Muscle layer of duodenum (tissue), 2 donors: ENCODE data around the gene CDKN2B-AS1.

Experiments used
- H3K27ac ChIP-seq: one replicate; pipeline ENCODE4 v1.7.0; 2013; ENCODE audit warnings: mild to moderate bottlenecking, low read length
- H3K27me3 ChIP-seq: one replicate; pipeline ENCODE4 v1.7.0; 2013; ENCODE audit warnings: low read depth, mild to moderate bottlenecking, control low read depth, low read length
- H3K36me3 ChIP-seq, 2 donors: one replicate each; pipeline ENCODE4 v1.7.0; 2013; ENCODE audit warnings: low read length in 2 of 2, control low read depth in 1 of 2, mild to moderate bottlenecking in 1 of 2; ENCODE audit not compliant: insufficient read depth in 2 of 2, control insufficient read depth in 1 of 2
- H3K4me1 ChIP-seq, 2 donors: one replicate each; pipeline ENCODE4 v1.7.0; 2013; ENCODE audit warnings: low read length in 2 of 2, mild to moderate bottlenecking in 2 of 2, control low read depth in 1 of 2, moderate library complexity in 1 of 2; ENCODE audit not compliant: insufficient read depth in 2 of 2, control insufficient read depth in 1 of 2
- H3K4me3 ChIP-seq, 2 donors: one replicate each; pipeline ENCODE4 v1.7.0; 2013; ENCODE audit warnings: low read length in 2 of 2, low read depth in 1 of 2, mild to moderate bottlenecking in 1 of 2
- H3K9me3 ChIP-seq, 2 donors: one replicate each; pipeline ENCODE4 v1.7.0; 2013; ENCODE audit warnings: low read length in 2 of 2, control low read depth in 1 of 2, mild to moderate bottlenecking in 1 of 2; ENCODE audit not compliant: control insufficient read depth in 1 of 2
- donor health status: healthy.

CDKN2B-AS1 gene

DNA sequence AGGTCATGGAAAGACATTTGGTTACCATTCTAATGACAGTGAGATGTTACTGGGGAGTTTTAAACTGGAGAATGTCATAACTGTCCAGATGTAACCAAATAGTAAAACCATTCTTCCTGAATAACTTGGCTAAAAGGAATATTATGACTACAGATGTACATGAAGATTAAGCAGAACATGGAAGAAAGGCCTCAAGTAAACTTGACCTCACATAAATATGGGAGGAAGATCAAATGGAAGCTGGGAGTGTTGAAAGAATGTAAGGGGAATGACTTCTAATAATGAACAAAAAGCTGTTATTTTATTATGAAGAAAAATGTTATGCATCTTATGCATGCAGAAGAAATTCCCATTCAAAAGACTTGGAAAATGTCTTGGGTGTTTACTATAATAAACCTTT, 122.2 kb downstream of the CDKN2B-AS1 start:
- H3K4me1 ChIP-seq, result peaks cover 0 to 8% of the 10 kb centered on the region in 2 donors
- no peaks in the 10 kb centered on the region for H3K9me3 ChIP-seq
- H3K27ac ChIP-seq, result no peak overlapping the region
- no peak overlapping the region for H3K4me3 ChIP-seq
- H3K36me3 ChIP-seq, result no peaks in the 10 kb centered on the region
- no peaks in the 10 kb centered on the region for H3K27me3 ChIP-seq

GRCh38 chr9:22117511-22118384, 123.2 kb downstream of the CDKN2B-AS1 start:
- Histone ChIP-seq H3K4me3 (no peak overlapping the region), H3K27ac (peak overlapping the region; percentile 65), H3K36me3 (no peaks in the 10 kb centered on the region), H3K27me3 (no peaks in the 10 kb centered on the region), H3K9me3 (no peaks in the 10 kb centered on the region), H3K4me1 (peaks cover 0 to 8% of the 10 kb centered on the region in 2 donors)

GRCh38 chr9:22118810-22119521, 124.4 kb downstream of the CDKN2B-AS1 start:
- Histone ChIP-seq H3K36me3 (no peaks in the 10 kb centered on the region), H3K9me3 (peaks cover 0 to 8% of the 10 kb centered on the region in 2 donors), H3K27me3 (no peaks in the 10 kb centered on the region), H3K4me1 (peaks cover 0 to 8% of the 10 kb centered on the region in 2 donors), H3K4me3 (no peak overlapping the region), H3K27ac (peak overlapping the region; percentile 65)

DNA sequence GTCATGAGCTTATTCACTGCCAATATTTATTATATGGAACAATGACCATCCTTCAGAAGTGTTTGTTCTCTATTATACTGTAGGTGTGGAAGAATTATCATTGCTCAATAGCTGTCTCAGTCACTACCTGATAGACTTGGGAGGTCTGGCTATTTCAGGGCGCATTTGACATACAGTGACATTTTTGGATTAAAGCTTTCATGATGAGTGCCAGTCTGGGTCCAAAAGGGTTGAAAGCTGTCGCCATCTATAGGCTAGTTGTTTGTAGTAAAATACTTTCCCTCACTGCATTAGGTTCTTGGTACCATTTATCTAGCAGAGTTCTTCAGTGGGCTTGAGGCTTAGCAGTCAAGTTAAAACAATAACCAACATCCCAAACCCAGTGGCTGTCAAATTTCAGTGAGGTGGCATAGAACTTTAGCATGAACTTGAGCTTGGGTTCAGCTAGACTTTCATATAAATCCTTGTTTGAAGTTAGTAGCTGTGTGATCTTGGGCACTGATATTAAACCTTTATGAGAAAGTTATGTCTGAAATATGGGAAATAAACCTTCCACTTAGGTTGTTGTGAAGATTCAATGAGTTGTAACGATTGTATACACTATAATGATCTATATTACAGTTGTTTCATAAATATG, 125.0 kb downstream of the CDKN2B-AS1 start:
- no peaks in the 10 kb centered on the region for H3K36me3 ChIP-seq
- H3K9me3 ChIP-seq, result peaks cover 0 to 8% of the 10 kb centered on the region in 2 donors
- H3K27ac ChIP-seq, result no peak overlapping the region
- peaks cover 0 to 8% of the 10 kb centered on the region in 2 donors for H3K4me1 ChIP-seq
- H3K27me3 ChIP-seq, result no peaks in the 10 kb centered on the region
- H3K4me3 ChIP-seq, result no peak overlapping the region

GRCh38 chr9:22120159-22120549, 125.6 kb downstream of the CDKN2B-AS1 start:
- no peaks in the 10 kb centered on the region for H3K27me3 ChIP-seq
- no peak overlapping the region for H3K27ac ChIP-seq
- no peak overlapping the region for H3K4me3 ChIP-seq
- peaks cover 0 to 8% of the 10 kb centered on the region in 2 donors for H3K4me1 ChIP-seq
- no peaks in the 10 kb centered on the region for H3K36me3 ChIP-seq
- peaks cover 0 to 8% of the 10 kb centered on the region in 2 donors for H3K9me3 ChIP-seq

GRCh38 chr9:22120595-22120994, 126.0 kb downstream of the CDKN2B-AS1 start:
- H3K27ac ChIP-seq, result no peak overlapping the region
- H3K4me3 ChIP-seq, result no peak overlapping the region
- no peaks in the 10 kb centered on the region for H3K27me3 ChIP-seq
- peaks cover 0 to 8% of the 10 kb centered on the region in 2 donors for H3K4me1 ChIP-seq
- no peaks in the 10 kb centered on the region for H3K36me3 ChIP-seq
- H3K9me3 ChIP-seq, result peaks cover 0 to 8% of the 10 kb centered on the region in 2 donors

DNA sequence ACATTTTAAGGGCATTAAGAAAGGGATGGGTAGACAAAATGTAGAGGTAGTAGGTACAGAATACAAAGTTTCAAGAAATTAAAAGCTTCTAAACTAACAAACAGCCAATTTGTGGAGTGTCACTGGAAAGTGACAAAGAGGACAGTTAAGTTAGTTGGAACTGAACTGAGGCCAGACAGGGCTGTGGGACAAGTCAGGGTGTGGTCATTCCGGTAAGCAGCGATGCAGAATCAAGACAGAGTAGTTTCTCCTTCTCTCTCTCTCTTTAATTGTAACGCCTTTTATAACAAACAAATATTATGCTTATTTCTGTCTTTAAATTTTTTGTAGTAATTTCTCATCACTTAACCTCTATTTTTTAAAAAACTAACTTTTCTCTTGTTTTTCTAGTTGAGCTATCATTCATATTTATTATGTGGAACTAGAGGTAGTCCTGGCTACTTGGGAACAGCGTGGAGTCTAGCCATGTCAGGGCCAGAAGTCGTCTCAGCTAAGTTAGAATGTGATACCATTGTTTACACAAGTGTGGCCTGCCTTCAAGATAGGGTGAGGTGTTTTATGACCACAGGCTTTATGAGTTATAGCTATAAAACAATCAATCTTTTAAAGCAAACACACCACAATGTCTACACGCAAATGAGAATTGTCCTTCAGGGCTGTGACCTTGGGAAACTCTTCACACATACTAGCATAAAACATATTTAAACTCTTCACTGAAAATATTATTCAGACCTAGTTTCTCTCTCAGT, 129.8 kb downstream of the CDKN2B-AS1 start:
- Histone ChIP-seq H3K36me3 (no peaks in the 10 kb centered on the region), H3K4me1 (no peaks in the 10 kb centered on the region), H3K9me3 (peaks cover 0 to 8% of the 10 kb centered on the region in 2 donors), H3K27me3 (no peaks in the 10 kb centered on the region), H3K4me3 (no peak overlapping the region), H3K27ac (no peak overlapping the region)

GRCh38 chr9:22129133-22129532, 134.5 kb downstream of the CDKN2B-AS1 start:
- no peaks in the 10 kb centered on the region for H3K27me3 ChIP-seq
- H3K9me3 ChIP-seq, result no peaks in the 10 kb centered on the region
- no peak overlapping the region for H3K27ac ChIP-seq
- H3K4me1 ChIP-seq, result no peaks in the 10 kb centered on the region
- no peak overlapping the region for H3K4me3 ChIP-seq
- no peaks in the 10 kb centered on the region for H3K36me3 ChIP-seq

DNA sequence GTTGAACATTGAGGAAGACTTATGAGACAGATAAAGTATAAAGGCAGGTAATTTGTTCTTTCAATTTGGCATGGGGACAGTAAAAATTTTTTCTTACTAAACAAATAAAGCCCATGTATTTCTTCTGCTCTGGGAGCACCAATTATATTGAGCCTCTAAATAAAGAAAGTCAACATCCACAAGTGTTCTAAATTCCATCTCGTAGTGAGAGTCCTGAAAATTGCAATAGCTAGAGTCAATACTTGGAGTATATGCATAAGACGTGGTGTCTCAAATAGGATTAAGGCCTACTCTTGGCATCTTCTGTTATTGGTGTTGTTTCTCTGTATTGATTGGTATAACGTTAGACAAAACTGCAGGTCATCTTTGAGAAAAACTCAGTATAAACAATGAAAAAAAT, 135.0 kb downstream of the CDKN2B-AS1 start:
- Histone ChIP-seq H3K4me3 (no peak overlapping the region), H3K4me1 (no peaks in the 10 kb centered on the region), H3K27ac (no peak overlapping the region), H3K36me3 (no peaks in the 10 kb centered on the region), H3K27me3 (no peaks in the 10 kb centered on the region), H3K9me3 (no peaks in the 10 kb centered on the region)

GRCh38 chr9:22131817-22132216, 137.2 kb downstream of the CDKN2B-AS1 start:
- Histone ChIP-seq H3K4me3 (no peak overlapping the region), H3K27ac (no peak overlapping the region), H3K4me1 (no peaks in the 10 kb centered on the region), H3K9me3 (no peaks in the 10 kb centered on the region), H3K27me3 (no peaks in the 10 kb centered on the region), H3K36me3 (no peaks in the 10 kb centered on the region)

- no peak overlapping the region for H3K27ac ChIP-seq
- no peak overlapping the region for H3K4me3 ChIP-seq
- H3K4me1 ChIP-seq, result no peaks in the 10 kb centered on the region
- H3K9me3 ChIP-seq, result no peaks in the 10 kb centered on the region
- no peaks in the 10 kb centered on the region for H3K36me3 ChIP-seq
- no peaks in the 10 kb centered on the region for H3K27me3 ChIP-seq
These were observed 139.8 kb downstream of the CDKN2B-AS1 start for GRCh38 chr9:22134390-22134789.
